LNCaP clone FGC (cell line): ENCODE results near the gene HCRTR1.

ENCODE experiments used
- DNase-seq: peaks from one replicate; pipeline ENCODE4 v3.0.0-alpha.2; 2011; ENCODE audit warnings: low read depth
- H3K4me3 ChIP-seq: 2 replicates; pipeline ENCODE4 v1.5.1; 2011; ENCODE audit warnings: mild to moderate bottlenecking, low read depth, low read length, control low read depth
- TF ChIP-seq, protein P1 (sequence below): IDR thresholded peaks from 2 replicates; pipeline ENCODE4 v1.5.1; 2012; ENCODE audit warnings: mild to moderate bottlenecking; ENCODE audit not compliant: control insufficient read depth, insufficient read depth; ENCODE audit errors: extremely low read depth

HCRTR1 gene

DNA sequence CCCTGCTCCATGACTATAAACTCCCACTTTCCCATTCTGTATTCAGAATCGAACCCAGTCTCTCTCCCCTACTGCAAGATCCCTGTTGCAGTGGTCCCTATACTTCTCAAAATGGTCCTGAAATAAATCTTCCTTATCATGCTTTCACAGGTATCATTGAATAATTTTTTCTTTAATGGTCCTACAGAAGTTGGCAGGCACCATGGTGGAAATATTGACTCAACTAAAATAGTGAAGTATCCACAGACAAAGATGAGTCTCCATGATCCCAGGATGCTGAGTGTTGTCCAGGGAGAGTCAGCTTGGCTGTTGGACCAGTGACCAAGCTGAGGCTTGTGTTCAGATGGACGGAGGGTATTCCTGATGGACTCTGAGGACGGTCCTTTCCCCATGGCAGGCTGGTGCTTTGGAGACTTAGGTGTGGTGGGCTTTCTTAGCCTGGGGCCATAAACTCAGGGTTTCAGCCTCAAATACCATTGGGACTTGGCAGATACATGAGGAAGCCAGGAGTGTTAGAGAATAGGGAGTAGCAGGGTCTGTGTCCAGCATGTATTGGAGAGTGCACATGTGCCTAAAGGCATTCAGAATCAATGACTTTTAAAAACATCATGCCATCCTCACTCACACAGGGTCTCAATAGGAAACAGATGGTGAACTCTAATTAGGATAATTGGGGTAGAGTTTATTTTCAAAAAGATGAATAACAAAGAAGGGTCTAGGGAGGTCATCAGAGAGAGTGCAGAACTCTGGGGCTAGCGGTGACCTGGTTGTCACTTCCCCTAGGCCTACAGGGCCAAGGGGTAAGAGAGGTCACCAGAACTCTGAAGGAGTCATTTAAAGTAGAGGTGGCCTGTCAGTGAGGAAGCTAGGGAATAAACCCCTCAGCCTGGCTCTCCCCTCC lies 21.4 kb upstream of the HCRTR1 start:
- DNase-seq, result no peak
- TF ChIP-seq, protein P1, sequence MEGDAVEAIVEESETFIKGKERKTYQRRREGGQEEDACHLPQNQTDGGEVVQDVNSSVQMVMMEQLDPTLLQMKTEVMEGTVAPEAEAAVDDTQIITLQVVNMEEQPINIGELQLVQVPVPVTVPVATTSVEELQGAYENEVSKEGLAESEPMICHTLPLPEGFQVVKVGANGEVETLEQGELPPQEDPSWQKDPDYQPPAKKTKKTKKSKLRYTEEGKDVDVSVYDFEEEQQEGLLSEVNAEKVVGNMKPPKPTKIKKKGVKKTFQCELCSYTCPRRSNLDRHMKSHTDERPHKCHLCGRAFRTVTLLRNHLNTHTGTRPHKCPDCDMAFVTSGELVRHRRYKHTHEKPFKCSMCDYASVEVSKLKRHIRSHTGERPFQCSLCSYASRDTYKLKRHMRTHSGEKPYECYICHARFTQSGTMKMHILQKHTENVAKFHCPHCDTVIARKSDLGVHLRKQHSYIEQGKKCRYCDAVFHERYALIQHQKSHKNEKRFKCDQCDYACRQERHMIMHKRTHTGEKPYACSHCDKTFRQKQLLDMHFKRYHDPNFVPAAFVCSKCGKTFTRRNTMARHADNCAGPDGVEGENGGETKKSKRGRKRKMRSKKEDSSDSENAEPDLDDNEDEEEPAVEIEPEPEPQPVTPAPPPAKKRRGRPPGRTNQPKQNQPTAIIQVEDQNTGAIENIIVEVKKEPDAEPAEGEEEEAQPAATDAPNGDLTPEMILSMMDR, result no peak
- no peak overlapping the region for H3K4me3 ChIP-seq

DNA sequence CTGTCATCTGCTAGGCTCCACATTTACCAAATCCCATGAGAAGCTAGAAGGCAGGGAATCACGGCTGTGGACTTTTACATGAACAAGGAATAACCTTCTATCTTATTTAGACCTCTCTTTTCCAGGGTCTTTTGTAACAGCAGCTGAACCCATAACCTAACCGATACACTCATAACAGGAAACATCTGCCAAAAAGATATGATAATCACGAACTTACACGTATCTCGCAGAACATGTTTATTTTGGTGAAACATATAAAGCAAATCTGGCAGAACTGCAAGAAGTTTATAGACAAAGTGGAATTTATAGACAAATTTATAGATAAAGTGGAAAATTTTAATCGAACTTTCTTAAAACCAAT lies 20.8 kb upstream of the HCRTR1 start:
- DNase-seq, result no peak
- H3K4me3 ChIP-seq, result no peak overlapping the region
- TF ChIP-seq, protein P1, result no peak

DNA sequence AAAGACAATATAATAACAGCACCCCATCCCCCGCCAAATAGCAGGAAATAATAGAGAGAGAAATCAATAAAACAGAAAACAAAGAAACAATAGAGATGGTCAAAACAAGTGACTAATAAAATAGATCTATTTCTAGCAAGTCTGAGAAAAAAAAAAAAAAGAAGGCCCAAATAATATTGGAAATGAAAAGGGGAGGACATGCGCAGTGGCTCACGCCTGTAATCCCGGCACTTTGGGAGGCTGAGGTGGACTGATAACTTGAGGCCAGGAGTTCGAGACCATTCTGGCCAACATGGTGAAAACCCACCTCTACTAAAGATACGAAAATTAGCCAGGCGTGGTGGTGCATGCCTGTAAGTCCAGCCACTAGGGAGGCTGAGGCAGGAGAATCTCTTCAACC lies 18.5 kb upstream of the HCRTR1 start:
- TF ChIP-seq, protein P1, result no peak
- DNase-seq, result no peak
- no peak overlapping the region for H3K4me3 ChIP-seq

DNA sequence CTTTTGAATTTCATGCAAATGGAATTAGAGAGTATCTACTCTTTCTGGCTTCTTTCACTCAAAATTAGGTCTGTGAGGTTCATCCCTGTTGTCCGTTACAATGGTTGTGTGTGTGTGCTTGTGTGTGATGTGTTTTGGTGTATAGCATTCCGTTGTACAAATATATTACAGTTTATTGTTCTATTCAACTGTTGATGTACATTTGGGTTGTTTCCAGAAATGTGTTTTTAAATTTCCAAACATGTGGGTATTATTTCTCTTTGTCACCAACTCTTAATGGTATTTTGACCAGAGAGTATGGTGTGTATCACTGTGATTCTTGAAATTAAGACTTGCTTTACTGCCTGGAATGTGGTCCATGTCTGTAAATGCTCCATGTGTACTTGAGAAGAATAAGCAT lies 16.8 kb upstream of the HCRTR1 start:
- TF ChIP-seq, protein P1, result no peak

DNA sequence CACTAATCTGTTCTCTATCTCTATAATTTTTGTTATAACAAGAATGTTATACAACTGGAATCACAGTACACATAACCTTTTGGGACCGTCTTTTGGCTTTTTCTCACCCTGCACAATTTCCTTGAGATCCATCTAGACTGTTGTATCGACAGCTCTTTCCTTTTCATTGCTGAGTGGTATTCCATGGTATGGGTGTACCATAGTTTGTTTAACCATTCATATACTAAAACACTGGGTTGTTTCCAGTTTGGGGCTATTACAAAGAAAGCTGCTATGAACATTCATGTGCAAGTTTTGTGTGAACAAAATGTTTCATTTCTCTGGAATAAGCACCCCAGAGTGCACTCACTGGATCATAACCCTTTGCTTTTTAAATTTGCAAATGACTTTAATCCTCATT lies 15.4 kb upstream of the HCRTR1 start:
- TF ChIP-seq, protein P1, result no peak
- DNase-seq, result no peak
- H3K4me3 ChIP-seq, result no peak overlapping the region

More for the DNA sequence above, 16.8 kb upstream of the HCRTR1 start:
- H3K4me3 ChIP-seq, result no peak overlapping the region
- DNase-seq, result no peak

DNA sequence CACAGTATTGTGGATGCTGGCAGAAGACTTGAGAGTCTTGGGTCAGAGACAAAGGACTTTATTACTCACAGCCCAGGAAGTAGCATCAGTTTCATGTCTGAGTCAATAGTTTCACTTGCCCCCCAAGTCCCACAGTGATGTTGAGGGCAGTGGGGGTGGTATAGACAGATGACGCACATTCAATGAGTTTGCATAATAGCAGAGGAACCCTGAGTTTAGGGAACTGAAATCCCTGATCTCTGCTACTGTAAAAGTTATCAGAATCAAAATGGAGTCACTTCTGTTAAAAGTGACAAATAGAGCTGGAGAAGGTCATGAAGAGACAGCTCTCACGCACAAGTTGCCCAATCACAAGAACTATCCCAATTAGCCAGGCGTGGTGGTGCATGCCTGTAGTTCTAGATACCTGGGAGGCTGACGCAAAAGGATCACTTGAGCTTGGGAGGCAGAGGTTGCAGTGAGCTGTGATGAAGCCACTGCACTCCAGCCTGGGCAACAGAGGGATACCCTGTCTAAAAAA lies 11.5 kb upstream of the HCRTR1 start:
- no peak for DNase-seq
- TF ChIP-seq, protein P1, result no peak
- H3K4me3 ChIP-seq, result no peak overlapping the region
